HL-60 (cell line): Measurements from ENCODE around the gene KLK1.

Experiments used
- GABPA ChIP-seq: IDR thresholded peaks from 2 replicates; pipeline ENCODE4 v1.6.1; 2012; ENCODE audit warnings: low read depth
- POLR2AphosphoS5 ChIP-seq: IDR thresholded peaks from 2 replicates; pipeline ENCODE4 v1.6.1; 2012; ENCODE audit warnings: low read depth
- SPI1 ChIP-seq: IDR thresholded peaks from 2 replicates; pipeline ENCODE4 v1.6.1; 2012; ENCODE audit warnings: low read depth, mild to moderate bottlenecking, borderline replicate concordance
- TF ChIP-seq, protein P1 (sequence below): IDR thresholded peaks from one replicate; pipeline ENCODE4 v1.5.1; 2011; ENCODE audit warnings: low read length, control low read depth, inconsistent platforms; ENCODE audit not compliant: insufficient read depth
- TF ChIP-seq, protein P2 (sequence below): IDR thresholded peaks from 2 replicates; pipeline ENCODE4 v1.6.1; 2012; ENCODE audit warnings: low read depth; ENCODE audit not compliant: insufficient replicate concordance

DNA sequence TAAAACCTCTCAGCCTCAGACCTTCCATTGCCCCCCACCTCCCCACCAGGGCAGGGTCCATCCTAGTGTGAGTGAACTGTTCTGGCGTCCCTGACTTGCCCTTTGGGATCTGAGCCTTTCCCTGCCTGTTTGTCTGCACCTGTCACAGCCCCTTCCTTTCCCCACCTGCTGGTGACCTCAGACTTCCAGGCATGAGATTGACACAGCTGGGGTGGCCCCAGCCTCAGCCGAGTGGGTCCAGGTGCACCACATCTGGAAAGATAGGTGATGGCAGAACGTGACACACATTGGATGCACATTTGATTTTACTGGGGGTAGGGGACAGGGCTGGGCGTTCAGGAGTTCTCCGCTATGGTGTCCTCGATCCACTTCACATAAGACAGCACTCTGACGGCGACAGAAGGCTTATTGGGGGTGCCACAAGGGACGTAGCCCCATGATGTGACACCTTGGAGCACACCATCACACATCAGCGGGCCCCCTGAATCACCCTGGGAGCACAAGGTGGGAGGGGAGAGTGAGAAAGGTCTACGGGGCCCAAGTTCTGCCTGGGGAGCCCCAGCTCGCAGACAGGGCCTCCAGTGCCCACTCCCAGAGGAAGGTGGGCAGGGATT lies 4.6 kb downstream of the KLK1 start:
- TF ChIP-seq, protein P1, sequence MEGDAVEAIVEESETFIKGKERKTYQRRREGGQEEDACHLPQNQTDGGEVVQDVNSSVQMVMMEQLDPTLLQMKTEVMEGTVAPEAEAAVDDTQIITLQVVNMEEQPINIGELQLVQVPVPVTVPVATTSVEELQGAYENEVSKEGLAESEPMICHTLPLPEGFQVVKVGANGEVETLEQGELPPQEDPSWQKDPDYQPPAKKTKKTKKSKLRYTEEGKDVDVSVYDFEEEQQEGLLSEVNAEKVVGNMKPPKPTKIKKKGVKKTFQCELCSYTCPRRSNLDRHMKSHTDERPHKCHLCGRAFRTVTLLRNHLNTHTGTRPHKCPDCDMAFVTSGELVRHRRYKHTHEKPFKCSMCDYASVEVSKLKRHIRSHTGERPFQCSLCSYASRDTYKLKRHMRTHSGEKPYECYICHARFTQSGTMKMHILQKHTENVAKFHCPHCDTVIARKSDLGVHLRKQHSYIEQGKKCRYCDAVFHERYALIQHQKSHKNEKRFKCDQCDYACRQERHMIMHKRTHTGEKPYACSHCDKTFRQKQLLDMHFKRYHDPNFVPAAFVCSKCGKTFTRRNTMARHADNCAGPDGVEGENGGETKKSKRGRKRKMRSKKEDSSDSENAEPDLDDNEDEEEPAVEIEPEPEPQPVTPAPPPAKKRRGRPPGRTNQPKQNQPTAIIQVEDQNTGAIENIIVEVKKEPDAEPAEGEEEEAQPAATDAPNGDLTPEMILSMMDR: no peak
- TF ChIP-seq POLR2AphosphoS5: no peak
- TF ChIP-seq, protein P2, sequence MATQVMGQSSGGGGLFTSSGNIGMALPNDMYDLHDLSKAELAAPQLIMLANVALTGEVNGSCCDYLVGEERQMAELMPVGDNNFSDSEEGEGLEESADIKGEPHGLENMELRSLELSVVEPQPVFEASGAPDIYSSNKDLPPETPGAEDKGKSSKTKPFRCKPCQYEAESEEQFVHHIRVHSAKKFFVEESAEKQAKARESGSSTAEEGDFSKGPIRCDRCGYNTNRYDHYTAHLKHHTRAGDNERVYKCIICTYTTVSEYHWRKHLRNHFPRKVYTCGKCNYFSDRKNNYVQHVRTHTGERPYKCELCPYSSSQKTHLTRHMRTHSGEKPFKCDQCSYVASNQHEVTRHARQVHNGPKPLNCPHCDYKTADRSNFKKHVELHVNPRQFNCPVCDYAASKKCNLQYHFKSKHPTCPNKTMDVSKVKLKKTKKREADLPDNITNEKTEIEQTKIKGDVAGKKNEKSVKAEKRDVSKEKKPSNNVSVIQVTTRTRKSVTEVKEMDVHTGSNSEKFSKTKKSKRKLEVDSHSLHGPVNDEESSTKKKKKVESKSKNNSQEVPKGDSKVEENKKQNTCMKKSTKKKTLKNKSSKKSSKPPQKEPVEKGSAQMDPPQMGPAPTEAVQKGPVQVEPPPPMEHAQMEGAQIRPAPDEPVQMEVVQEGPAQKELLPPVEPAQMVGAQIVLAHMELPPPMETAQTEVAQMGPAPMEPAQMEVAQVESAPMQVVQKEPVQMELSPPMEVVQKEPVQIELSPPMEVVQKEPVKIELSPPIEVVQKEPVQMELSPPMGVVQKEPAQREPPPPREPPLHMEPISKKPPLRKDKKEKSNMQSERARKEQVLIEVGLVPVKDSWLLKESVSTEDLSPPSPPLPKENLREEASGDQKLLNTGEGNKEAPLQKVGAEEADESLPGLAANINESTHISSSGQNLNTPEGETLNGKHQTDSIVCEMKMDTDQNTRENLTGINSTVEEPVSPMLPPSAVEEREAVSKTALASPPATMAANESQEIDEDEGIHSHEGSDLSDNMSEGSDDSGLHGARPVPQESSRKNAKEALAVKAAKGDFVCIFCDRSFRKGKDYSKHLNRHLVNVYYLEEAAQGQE: no peak
- TF ChIP-seq SPI1: no peak
- TF ChIP-seq GABPA: no peak
